GM18507 (cell line): Measurements from ENCODE around the gene UQCR11.

ENCODE experiments used
- DNase-seq: peaks from one replicate; pipeline ENCODE4 v3.0.0; 2011; ENCODE audit warnings: low read depth; ENCODE audit not compliant: insufficient read length; ENCODE audit errors: extremely low spot score
- FAIRE-seq: peaks from 2 replicates; lab custom pipeline; 2011; peaks lifted over from hg19 to GRCh38; lab: Jason Lieb, UNC

UQCR11 gene

GRCh38 chr19:1574354-1575136 lies 30.7 kb downstream of the UQCR11 start:
- DNase-seq (no peak), FAIRE-seq (no peak)

- DNase-seq (no peak), FAIRE-seq (no peak)
Observed at GRCh38 chr19:1572795-1573194, 32.5 kb downstream of the UQCR11 start.

DNA sequence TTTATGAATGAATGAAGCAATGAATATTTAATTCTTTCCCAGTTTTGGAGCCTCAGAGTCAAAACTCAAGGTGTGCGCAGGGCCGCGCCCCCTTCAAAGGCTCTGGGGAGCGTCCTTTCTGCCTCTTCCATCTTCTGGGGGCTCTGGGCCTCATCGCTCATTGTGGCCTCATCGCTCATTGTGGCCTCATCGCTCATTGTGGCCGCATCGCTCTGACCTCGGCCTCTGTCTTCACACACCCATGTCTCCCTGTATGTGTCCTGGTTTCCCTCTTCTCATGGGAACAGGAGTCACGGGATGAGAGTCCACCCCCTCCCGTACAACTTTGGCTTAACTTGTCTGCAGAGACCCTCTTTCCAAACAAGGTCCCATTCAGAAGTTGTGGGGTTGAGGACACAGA lies 33.9 kb downstream of the UQCR11 start:
- DNase-seq (no peak), FAIRE-seq (no peak)

GRCh38 chr19:1570836-1571235 lies 34.4 kb downstream of the UQCR11 start:
- no peak for FAIRE-seq
- DNase-seq = no peak

DNA sequence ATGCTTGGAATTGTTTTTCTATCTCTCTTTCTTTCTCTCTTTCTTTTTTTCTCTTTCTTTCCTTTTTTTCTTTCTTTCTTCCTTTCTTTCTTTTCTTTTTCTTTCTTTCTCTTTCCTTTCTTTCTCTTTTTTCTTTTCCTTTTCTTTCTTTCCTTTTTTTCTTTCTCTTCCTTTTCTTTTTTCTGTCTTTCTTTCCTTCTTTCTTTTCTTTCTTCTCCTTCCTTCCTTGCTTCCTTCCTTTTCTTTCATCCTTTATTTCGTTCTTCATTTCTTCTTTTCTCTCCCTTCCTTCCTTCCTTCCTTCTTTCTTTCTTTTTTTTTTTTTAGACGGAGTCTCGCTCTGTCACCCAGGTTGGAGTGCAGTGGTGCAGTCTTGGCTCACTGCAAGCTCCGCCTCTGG lies 35.3 kb downstream of the UQCR11 start:
- FAIRE-seq (no peak), DNase-seq (no peak)

GRCh38 chr19:1568320-1569019 lies 36.8 kb downstream of the UQCR11 start, which contains the start of gene MEX3D:
Gene MEX3D, minus strand, starts transcription at chr19:1568325. Its CDS starts 267 bp downstream, at chr19:1568058.
- DNase-seq (peak; percentile 99), FAIRE-seq (peak; percentile 26)

- no peak for DNase-seq
- no peak for FAIRE-seq
Observed at GRCh38 chr19:1567848-1568227, 37.4 kb downstream of the UQCR11 start.

GRCh38 chr19:1567116-1567847 lies 38.0 kb downstream of the UQCR11 start:
- DNase-seq (no peak), FAIRE-seq (no peak)

GRCh38 chr19:1566392-1567115 lies 38.7 kb downstream of the UQCR11 start:
- FAIRE-seq = no peak

DNA sequence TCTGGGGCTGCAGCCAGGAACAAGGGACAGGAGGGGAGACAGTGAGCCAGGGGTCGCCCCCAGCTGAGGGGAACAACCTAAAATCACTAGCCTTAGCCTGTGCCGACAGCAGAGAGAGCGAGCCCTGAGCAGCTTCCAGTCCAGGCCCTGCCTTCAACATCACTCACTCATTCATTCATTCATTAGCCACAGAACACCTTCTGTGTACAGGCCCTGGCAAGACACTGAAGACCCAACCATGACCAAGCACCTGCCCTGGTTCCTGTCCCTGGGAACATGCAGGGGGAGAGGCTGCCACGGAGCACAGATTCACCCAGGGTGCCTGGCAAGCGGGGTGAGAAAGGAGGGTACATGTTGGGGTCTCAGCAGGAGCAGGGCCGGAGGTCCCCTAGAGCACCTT lies 42.0 kb downstream of the UQCR11 start:
- DNase-seq (no peak), FAIRE-seq (no peak)

More at GRCh38 chr19:1566392-1567115, 38.7 kb downstream of the UQCR11 start:
- DNase-seq = no peak

GRCh38 chr19:1561236-1561842 lies 43.9 kb downstream of the UQCR11 start:
- no peak for DNase-seq
- FAIRE-seq = no peak

DNA sequence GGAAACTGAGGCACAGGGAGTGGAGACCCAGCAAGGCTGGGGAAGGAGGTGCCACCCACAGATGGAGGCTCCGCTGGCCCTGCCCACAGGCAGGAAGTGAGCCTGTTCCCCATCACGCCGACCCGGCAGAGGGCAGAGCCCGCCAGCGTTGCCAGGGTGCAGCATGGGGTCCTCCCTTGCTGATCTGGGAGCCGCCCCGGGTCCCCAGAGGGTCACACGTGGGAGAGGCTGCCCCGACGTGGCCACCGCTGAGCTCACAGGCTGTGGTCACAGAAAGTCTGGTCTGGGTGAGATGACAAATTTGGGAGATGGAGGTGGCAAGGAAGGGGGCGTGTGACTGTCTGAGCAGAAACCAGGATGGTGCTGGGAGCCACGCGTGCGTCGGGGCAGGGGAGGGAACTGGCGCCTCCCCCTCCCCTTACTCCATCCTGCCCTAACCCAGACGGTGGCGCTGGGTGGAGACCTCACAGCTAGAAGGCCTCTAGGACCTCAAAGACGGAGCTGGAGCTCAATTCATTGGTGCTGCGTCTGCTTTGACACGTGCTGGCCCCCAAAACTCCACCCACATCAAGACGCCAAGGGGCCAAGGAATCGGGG lies 44.9 kb downstream of the UQCR11 start:
- FAIRE-seq (no peak), DNase-seq (no peak)

- FAIRE-seq = no peak
- DNase-seq = no peak
Observed at GRCh38 chr19:1558552-1558951, 46.7 kb downstream of the UQCR11 start.

GRCh38 chr19:1556390-1557070 lies 48.7 kb downstream of the UQCR11 start:
- DNase-seq (no peak), FAIRE-seq (no peak)

DNA sequence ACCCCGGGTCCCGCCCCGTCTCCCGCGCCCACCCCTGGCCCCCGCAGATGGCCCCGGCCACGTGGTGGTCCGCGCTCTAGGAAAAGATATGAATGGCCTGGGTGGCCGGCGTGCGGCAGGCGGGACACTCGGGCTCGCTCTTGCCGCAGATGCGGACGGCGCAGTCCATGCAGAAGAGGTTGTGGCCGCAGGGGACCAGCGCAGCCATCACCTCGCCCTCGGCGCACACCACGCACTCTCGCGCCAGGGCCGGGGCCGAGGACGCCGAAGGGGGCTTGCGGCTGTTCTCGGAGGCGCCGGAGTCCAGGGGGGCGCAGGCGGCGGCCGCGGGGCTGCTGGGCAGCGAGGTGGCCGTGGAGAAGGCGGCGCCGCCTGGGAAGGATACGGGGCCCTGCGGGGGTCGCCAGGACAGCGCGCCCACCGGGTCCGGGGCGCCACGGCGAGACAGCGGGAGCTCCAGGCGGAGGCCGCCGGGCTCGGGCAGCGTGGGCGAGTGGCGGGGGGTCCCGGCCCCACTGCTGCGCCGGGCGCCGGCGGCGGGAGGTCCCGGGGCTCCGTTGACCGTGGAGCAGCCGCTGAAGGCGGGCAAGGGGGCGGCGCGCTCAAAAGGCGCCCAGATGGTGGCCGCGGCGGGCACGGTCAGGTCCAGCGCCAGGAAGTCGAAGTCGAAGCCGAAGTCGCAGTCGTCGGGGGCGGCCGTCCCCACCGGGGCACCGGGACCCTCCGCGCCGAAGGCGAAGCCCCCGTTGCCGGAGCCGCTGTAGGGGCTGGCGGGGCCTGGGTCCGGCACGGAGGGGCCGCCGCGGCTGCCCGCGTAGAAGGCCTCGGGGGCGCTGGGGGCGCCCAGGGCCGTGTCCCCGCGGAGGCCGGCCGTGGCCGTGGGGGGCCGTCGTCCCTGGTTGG lies 49.5 kb downstream of the UQCR11 start:
- FAIRE-seq = no peak

GRCh38 chr19:1554968-1555367 lies 50.3 kb downstream of the UQCR11 start:
- DNase-seq (no peak), FAIRE-seq (no peak)

More for the DNA sequence above, 49.5 kb downstream of the UQCR11 start:
- no peak for DNase-seq

DNA sequence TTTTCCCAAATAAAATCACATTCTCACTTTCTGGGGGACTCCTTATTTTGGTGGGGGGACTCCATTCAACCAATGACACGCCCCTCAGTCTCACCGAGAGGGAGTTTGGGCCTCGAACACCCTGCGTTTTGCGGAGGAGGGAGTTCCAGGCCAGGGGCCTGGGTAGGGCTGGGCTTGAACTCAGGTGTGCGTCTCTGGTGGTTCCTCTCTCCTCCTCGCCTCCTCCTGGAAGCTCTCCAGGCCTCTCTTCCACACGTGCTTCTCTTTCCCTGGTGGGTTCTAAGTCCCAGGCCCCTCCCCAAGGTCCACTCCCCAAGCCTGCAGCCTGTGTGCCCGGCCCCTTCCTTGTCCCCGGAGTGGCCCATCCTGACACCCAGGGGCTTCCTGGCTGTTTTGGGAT lies 51.8 kb downstream of the UQCR11 start:
- FAIRE-seq = no peak
- DNase-seq = no peak
